Loucy (cell line): Measurements from ENCODE around the gene JOSD2.

ENCODE experiments used
- H2AFZ ChIP-seq: fragments of 200-600 bp; sonication (generic); 2 replicates; pipeline ENCODE4 v1.6.0; 2016; ENCODE audit warnings: antibody characterized with exemption, mild to moderate bottlenecking, low read length, moderate library complexity
- H3F3A ChIP-seq: fragments of 200-600 bp; 2 replicates; pipeline ENCODE4 v1.6.0; 2016; ENCODE audit warnings: antibody characterized with exemption, low read depth, mild to moderate bottlenecking
- H3K27me3 ChIP-seq: fragments of 200-600 bp; sonication (generic); 2 replicates; pipeline ENCODE4 v1.6.1; 2014; ENCODE audit warnings: low read length, mild to moderate bottlenecking; ENCODE audit not compliant: insufficient read depth, poor library complexity, severe bottlenecking
- H3K36me3 ChIP-seq: fragments of 200-600 bp; sonication (generic); 2 replicates; pipeline ENCODE4 v1.6.1; 2016; ENCODE audit warnings: low read length; ENCODE audit not compliant: insufficient read depth
- H3K4me1 ChIP-seq: fragments of 200-600 bp; sonication (generic); 2 replicates; pipeline ENCODE4 v1.5.1; 2014; ENCODE audit warnings: low read length, mild to moderate bottlenecking; ENCODE audit not compliant: insufficient read depth, poor library complexity, severe bottlenecking
- H3K4me2 ChIP-seq: fragments of 200-600 bp; sonication (generic); 2 replicates; pipeline ENCODE4 v1.6.0; 2014; ENCODE audit warnings: antibody characterized with exemption, low read length, low read depth, mild to moderate bottlenecking; ENCODE audit not compliant: poor library complexity, severe bottlenecking
- H3K4me3 ChIP-seq: fragments of 200-600 bp; sonication (generic); 2 replicates; pipeline ENCODE4 v1.5.1; 2014; ENCODE audit warnings: low read length, mild to moderate bottlenecking, mixed read lengths; ENCODE audit not compliant: poor library complexity, severe bottlenecking
- H3K79me2 ChIP-seq: fragments of 200-600 bp; sonication (generic); 2 replicates; pipeline ENCODE4 v1.6.1; 2014; ENCODE audit warnings: low read length; ENCODE audit not compliant: insufficient read depth
- H3K9ac ChIP-seq: fragments of 200-600 bp; sonication (generic); 2 replicates; pipeline ENCODE4 v1.6.0; 2014; ENCODE audit warnings: mild to moderate bottlenecking, low read depth, low read length, moderate library complexity; ENCODE audit not compliant: poor library complexity, severe bottlenecking
- H3K9me2 ChIP-seq: fragments of 200-600 bp; sonication (generic); replicated peaks from 2 replicates; pipeline ENCODE4 v1.6.1; 2016; ENCODE audit warnings: low read depth, low read length, mixed read lengths
- H3K9me3 ChIP-seq: fragments of 200-600 bp; sonication (generic); 2 replicates; pipeline ENCODE4 v1.6.1; 2014; ENCODE audit warnings: mild to moderate bottlenecking, antibody characterized with exemption, low read length, low read depth; ENCODE audit not compliant: insufficient read depth
- H4K20me1 ChIP-seq: fragments of 200-600 bp; sonication (generic); 2 replicates; pipeline ENCODE4 v1.6.0; 2014; ENCODE audit warnings: antibody characterized with exemption, low read length, mild to moderate bottlenecking; ENCODE audit not compliant: insufficient read depth, poor library complexity, severe bottlenecking
- CTCF ChIP-seq: fragments of 200-600 bp; sonication (generic); conservative IDR thresholded peaks from 2 replicates; pipeline ENCODE4 v1.5.1; 2014; ENCODE audit warnings: mild to moderate bottlenecking, antibody characterized with exemption, low read length
- EZH2phosphoT487 ChIP-seq: fragments of 200-600 bp; IDR thresholded peaks from 2 replicates; pipeline ENCODE4 v1.6.1; 2018; ENCODE audit warnings: antibody characterized with exemption, mild to moderate bottlenecking, moderate library complexity, borderline replicate concordance

The JOSD2 gene

GRCh38 chr19:50555450-50556281 is 44.7 kb upstream of the JOSD2 start:
- TF ChIP-seq CTCF (no peak), EZH2phosphoT487 (no peak)
- H3F3A ChIP-seq = no peaks in the 10 kb centered on the region
- peak overlapping the region; percentile 100 for H2AFZ ChIP-seq
- H3K4me1 ChIP-seq = peaks cover 13% of the 10 kb centered on the region
- peak overlapping the region; percentile 73 for H3K9ac ChIP-seq
- H3K27me3 ChIP-seq = no peaks in the 10 kb centered on the region
- peak overlapping the region; percentile 87 for H3K4me2 ChIP-seq
- no peaks in the 10 kb centered on the region for H3K36me3 ChIP-seq
- no peaks in the 10 kb centered on the region for H4K20me1 ChIP-seq
- H3K79me2 ChIP-seq = no peaks in the 10 kb centered on the region
- no peaks in the 10 kb centered on the region for H3K9me3 ChIP-seq
- H3K4me3 ChIP-seq = peak overlapping the region; percentile 84
- H3K9me2 ChIP-seq = no peaks in the 10 kb centered on the region

GRCh38 chr19:50555033-50555432 is 44.0 kb upstream of the JOSD2 start:
- Histone ChIP-seq H4K20me1 (no peaks in the 10 kb centered on the region), H3K36me3 (no peaks in the 10 kb centered on the region), H3K79me2 (no peaks in the 10 kb centered on the region), H3K9me3 (no peaks in the 10 kb centered on the region), H3K9ac (no peak overlapping the region), H3F3A (no peaks in the 10 kb centered on the region), H3K9me2 (no peaks in the 10 kb centered on the region), H3K4me2 (no peak overlapping the region), H2AFZ (no peak overlapping the region), H3K4me3 (no peak overlapping the region), H3K27me3 (no peaks in the 10 kb centered on the region), H3K4me1 (peaks cover 13% of the 10 kb centered on the region)
- TF ChIP-seq EZH2phosphoT487 (no peak), CTCF (no peak)

GRCh38 chr19:50554212-50554611 is 43.2 kb upstream of the JOSD2 start:
- Histone ChIP-seq H3K4me3 (no peak overlapping the region), H2AFZ (no peak overlapping the region), H3K9me3 (no peaks in the 10 kb centered on the region), H3K79me2 (no peaks in the 10 kb centered on the region), H3K9ac (no peak overlapping the region), H3K4me1 (peaks cover 13% of the 10 kb centered on the region), H4K20me1 (no peaks in the 10 kb centered on the region), H3K36me3 (no peaks in the 10 kb centered on the region), H3F3A (no peaks in the 10 kb centered on the region), H3K9me2 (no peaks in the 10 kb centered on the region), H3K27me3 (no peaks in the 10 kb centered on the region), H3K4me2 (no peak overlapping the region)
- TF ChIP-seq EZH2phosphoT487 (no peak), CTCF (no peak)
